MCF 10A (cell line): ENCODE data around the gene USP54. TPM values are rescaled to one million over a fixed set of nuclear protein-coding genes. Genes with fewer than 3 reads are reported as not detected.

ENCODE experiments used
- BruUV-seq: library from RNA; stranded (reverse); fragments of 400-500 nt; replicated peaks from 2 replicates; lab custom pipeline; 2021; lab: Mats Ljungman, UMichigan
- CTCF ChIA-PET: fragments of 300-600 bp; sonication (Branson Sonifier 250); formaldehyde crosslinking; extraction: SDS; loops from one replicate; lab custom pipeline; 2021; ENCODE audit warnings: antibody characterized with exemption, inconsistent platforms; lab: Yijun Ruan, JAX
- POLR2A ChIA-PET: fragments of 300-600, 350-650 bp; sonication (Branson Sonifier 250); formaldehyde crosslinking; extraction: SDS; loops from one replicate; lab custom pipeline; 2020; ENCODE audit warnings: antibody characterized with exemption, inconsistent platforms; lab: Yijun Ruan, JAX
- DNase-seq: peaks from one replicate; pipeline ENCODE4 v3.0.0-alpha.2; 2018; ENCODE audit not compliant: unreplicated experiment
- H3K27ac Mint-ChIP-seq: one replicate; pipeline ENCODE4 v1.8.0; 2022; ENCODE audit warnings: mild to moderate bottlenecking, low read depth, mixed read lengths; ENCODE audit not compliant: unreplicated experiment
- H3K27me3 Mint-ChIP-seq: one replicate; pipeline ENCODE4 v1.8.0; 2022; ENCODE audit warnings: mixed read lengths; ENCODE audit not compliant: insufficient read depth, unreplicated experiment
- H3K36me3 Mint-ChIP-seq: one replicate; pipeline ENCODE4 v1.8.0; 2022; ENCODE audit warnings: mild to moderate bottlenecking, moderate library complexity, mixed read lengths; ENCODE audit not compliant: insufficient read depth, unreplicated experiment
- H3K4me1 Mint-ChIP-seq: one replicate; pipeline ENCODE4 v1.8.0; 2022; ENCODE audit warnings: mixed read lengths; ENCODE audit not compliant: insufficient read depth, unreplicated experiment
- H3K4me3 Mint-ChIP-seq: one replicate; pipeline ENCODE4 v1.8.0; 2022; ENCODE audit warnings: mild to moderate bottlenecking, moderate library complexity, mixed read lengths; ENCODE audit not compliant: unreplicated experiment
- H3K9me3 Mint-ChIP-seq: one replicate; pipeline ENCODE4 v1.8.0; 2022; ENCODE audit warnings: mixed read lengths; ENCODE audit not compliant: unreplicated experiment
- intact Hi-C: fragments of 100-400 bp; cut with micrococcal nuclease; formaldehyde crosslinking; loops from 2 replicates; pipeline ENCODE4 v1.14.1; 2022
- total RNA-seq: library from RNA; stranded (reverse); gene quantifications from 2 replicates; pipeline ENCODE4 v1.2.3, GENCODE V29; 2022
- TF ChIP-seq, protein P1 (sequence below): fragments of 200-600 bp; IDR thresholded peaks from one replicate; pipeline ENCODE4 v1.8.0; 2022; ENCODE audit warnings: antibody characterized with exemption, mild to moderate bottlenecking; ENCODE audit not compliant: unreplicated experiment

The USP54 gene
- total RNA-seq, 1 experiment from 2014 or later = 19.6 TPM

DNA sequence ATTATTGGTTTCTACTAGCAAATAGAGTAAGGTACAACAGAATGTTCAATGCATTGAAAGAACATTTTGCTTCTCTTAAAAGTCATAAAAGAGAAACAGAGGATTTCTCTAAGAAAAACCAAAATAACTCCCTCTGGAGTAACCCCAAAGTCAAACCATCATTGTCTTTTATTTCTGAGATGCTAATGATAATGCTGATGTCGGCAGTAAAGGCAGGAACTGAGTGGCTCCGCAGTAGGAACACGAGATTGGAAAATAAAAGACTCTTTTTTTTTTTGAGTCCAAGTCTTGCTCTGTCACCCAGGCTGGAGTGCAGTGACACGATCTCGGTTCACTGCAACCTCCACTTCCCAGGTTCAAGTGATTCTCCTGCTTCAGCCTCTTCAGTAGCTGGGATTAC lies 2.7 kb upstream of the USP54 start:
- Mint-ChIP-seq H3K27me3 (no peaks in the 10 kb centered on the region), H3K4me1 (peaks cover 19% of the 10 kb centered on the region), H3K27ac (no peak overlapping the region), H3K36me3 (no peaks in the 10 kb centered on the region), H3K9me3 (no peaks in the 10 kb centered on the region), H3K4me3 (no peak overlapping the region)
- POLR2A ChIA-PET = interaction anchor here (0.8 kb wide), 1 partner anchor 11 kb away, joined by 3 read pairs; no protein-coding TSS in a partner anchor
- CTCF ChIA-PET = no interaction called here
- TF ChIP-seq, protein P1, sequence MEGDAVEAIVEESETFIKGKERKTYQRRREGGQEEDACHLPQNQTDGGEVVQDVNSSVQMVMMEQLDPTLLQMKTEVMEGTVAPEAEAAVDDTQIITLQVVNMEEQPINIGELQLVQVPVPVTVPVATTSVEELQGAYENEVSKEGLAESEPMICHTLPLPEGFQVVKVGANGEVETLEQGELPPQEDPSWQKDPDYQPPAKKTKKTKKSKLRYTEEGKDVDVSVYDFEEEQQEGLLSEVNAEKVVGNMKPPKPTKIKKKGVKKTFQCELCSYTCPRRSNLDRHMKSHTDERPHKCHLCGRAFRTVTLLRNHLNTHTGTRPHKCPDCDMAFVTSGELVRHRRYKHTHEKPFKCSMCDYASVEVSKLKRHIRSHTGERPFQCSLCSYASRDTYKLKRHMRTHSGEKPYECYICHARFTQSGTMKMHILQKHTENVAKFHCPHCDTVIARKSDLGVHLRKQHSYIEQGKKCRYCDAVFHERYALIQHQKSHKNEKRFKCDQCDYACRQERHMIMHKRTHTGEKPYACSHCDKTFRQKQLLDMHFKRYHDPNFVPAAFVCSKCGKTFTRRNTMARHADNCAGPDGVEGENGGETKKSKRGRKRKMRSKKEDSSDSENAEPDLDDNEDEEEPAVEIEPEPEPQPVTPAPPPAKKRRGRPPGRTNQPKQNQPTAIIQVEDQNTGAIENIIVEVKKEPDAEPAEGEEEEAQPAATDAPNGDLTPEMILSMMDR = no peak
- no peak for DNase-seq
- intact Hi-C loops = no loop called here
- no TSS peak for BruUV-seq

DNA sequence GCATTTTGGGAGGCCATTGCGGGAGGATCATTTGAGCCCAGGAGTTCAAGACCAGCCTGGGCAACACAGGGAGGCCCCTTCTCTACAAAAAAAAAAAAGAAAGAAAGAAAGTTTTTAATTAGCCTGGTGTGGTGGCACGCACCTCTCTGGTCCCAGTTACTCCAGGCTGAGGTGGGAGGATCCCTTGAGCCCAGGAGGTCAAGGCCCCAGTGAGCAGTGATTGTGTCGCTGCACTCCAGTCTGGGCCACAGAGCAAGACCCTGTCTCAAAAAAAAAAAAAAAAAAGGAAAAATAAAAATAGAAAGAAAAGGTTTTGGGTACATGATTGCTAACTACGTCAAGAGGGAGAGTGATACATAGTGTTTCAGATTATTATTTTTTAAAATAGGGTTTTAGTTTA lies 2.0 kb upstream of the USP54 start:
- intact Hi-C loops = no loop called here
- POLR2A ChIA-PET = interaction anchor here (0.8 to 3.4 kb wide), 3 partner anchors 10 to 35 kb away, joined by 3 to 32 read pairs (median 5); no protein-coding TSS in a partner anchor
- H3K4me1 Mint-ChIP-seq = peaks cover 24% of the 10 kb centered on the region

GRCh38 chr10:73591935-73592699 lies 975 bp upstream of the USP54 start:
- Mint-ChIP-seq H3K27me3 (no peaks in the 10 kb centered on the region), H3K9me3 (no peaks in the 10 kb centered on the region), H3K4me1 (peaks cover 24% of the 10 kb centered on the region), H3K27ac (peak overlapping the region; percentile 92), H3K36me3 (no peaks in the 10 kb centered on the region), H3K4me3 (no peak overlapping the region)
- intact Hi-C loops = no loop called here
- no TSS peak for BruUV-seq
- peak; percentile 67 for DNase-seq
- ChIA-PET CTCF (interaction anchor here (0.5 to 2.2 kb wide), 5 partner anchors 9 to 62 kb away, joined by 3 to 8 read pairs (median 3); no protein-coding TSS in a partner anchor), POLR2A (interaction anchor here (0.5 to 3.4 kb wide), 10 partner anchors 9 to 346 kb away, joined by 3 to 32 read pairs (median 6); partner anchors contain the start of genes DNAJC9, MRPS16 and PPP3CB)
- TF ChIP-seq, protein P1 = no peak

More for the DNA sequence above, 2.0 kb upstream of the USP54 start:
- TF ChIP-seq, protein P1 = no peak
- DNase-seq = no peak
- Mint-ChIP-seq H3K9me3 (no peaks in the 10 kb centered on the region), H3K27ac (no peak overlapping the region), H3K27me3 (no peaks in the 10 kb centered on the region), H3K36me3 (no peaks in the 10 kb centered on the region), H3K4me3 (no peak overlapping the region)
- no TSS peak for BruUV-seq
- CTCF ChIA-PET = no interaction called here

DNA sequence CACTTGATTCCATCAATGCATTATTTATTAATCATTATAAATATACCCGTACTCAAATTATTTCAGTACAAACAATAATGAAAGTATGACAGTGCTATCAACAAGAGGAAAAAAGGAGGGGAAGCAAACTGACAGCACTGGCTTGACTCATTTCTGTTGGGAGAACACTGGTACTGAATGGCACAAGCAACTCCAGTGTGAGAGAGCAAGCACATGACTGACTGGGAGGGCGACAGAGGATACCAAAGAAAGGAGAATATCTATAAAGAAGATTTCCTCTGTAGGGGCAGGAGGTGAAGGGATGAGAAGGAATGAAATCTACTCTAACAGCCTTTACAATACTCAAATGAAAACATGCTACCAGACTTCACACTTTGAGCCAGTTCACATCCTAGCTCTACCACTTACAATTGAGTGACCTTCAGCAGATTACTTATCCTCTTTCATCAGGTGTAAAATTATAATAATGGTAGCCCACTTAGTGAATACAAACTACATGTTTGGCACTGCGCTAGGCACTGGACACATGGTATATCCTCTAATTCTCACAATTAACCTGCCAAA lies 1.5 kb downstream of the USP54 start:
- TF ChIP-seq, protein P1 = no peak
- no peaks in the 10 kb centered on the region for H3K36me3 Mint-ChIP-seq
- POLR2A ChIA-PET = interaction anchor here (0.6 to 5.3 kb wide), 6 partner anchors 12 to 1776 kb away, joined by 3 to 43 read pairs (median 4); no protein-coding TSS in a partner anchor
- intact Hi-C loops = no loop called here
- no peak for DNase-seq
- peaks cover 39% of the 10 kb centered on the region for H3K4me1 Mint-ChIP-seq
- CTCF ChIA-PET = interaction anchor here (1.0 to 1.2 kb wide), 2 partner anchors 16 to 60 kb away, joined by 5 to 6 read pairs; no protein-coding TSS in a partner anchor
- BruUV-seq = no TSS peak
- H3K4me3 Mint-ChIP-seq = no peak overlapping the region
- no peaks in the 10 kb centered on the region for H3K9me3 Mint-ChIP-seq
- no peak overlapping the region for H3K27ac Mint-ChIP-seq
- H3K27me3 Mint-ChIP-seq = no peaks in the 10 kb centered on the region
